ENCODE results near the gene SARDH. TPM values are rescaled to one million over a fixed set of nuclear protein-coding genes. Genes with fewer than 3 reads are reported as not detected.

SARDH gene
- total RNA-seq, 1 donor from 2014 or later: 6.8 TPM

GRCh38 chr9:133619791-133620190 lies 118.4 kb downstream of the SARDH start:
- Mint-ChIP-seq H3K36me3 (no peaks in the 10 kb centered on the region), H3K9me3 (no peaks in the 10 kb centered on the region), H3K27ac (no peak overlapping the region), H3K27me3 (peaks cover 68% of the 10 kb centered on the region), H3K4me3 (no peak overlapping the region), H3K4me1 (ENCODE audit: unreplicated experiment) (no peaks in the 10 kb centered on the region)
- no peak for DNase-seq (ENCODE audit: extremely low spot score, unreplicated experiment)
- no peak for TF ChIP-seq CTCF (conservative IDR thresholded peaks at IDR 0.05)

- TF ChIP-seq CTCF (conservative IDR thresholded peaks at IDR 0.05): no peak
- DNase-seq (ENCODE audit: extremely low spot score, unreplicated experiment): no peak
- Mint-ChIP-seq H3K4me1 (ENCODE audit: unreplicated experiment) (no peaks in the 10 kb centered on the region), H3K9me3 (no peaks in the 10 kb centered on the region), H3K36me3 (no peaks in the 10 kb centered on the region), H3K27me3 (peaks cover 75% of the 10 kb centered on the region), H3K4me3 (no peak overlapping the region), H3K27ac (no peak overlapping the region)
Observed at GRCh38 chr9:133618726-133619125, 119.4 kb downstream of the SARDH start.

- no peaks in the 10 kb centered on the region for H3K4me1 Mint-ChIP-seq (ENCODE audit: unreplicated experiment)
- no peaks in the 10 kb centered on the region for H3K9me3 Mint-ChIP-seq
- no peak overlapping the region for H3K27ac Mint-ChIP-seq
- DNase-seq (ENCODE audit: extremely low spot score, unreplicated experiment): no peak
- peaks cover 75% of the 10 kb centered on the region for H3K27me3 Mint-ChIP-seq
- TF ChIP-seq CTCF (conservative IDR thresholded peaks at IDR 0.05): no peak
- H3K4me3 Mint-ChIP-seq: no peak overlapping the region
- H3K36me3 Mint-ChIP-seq: no peaks in the 10 kb centered on the region
Observed at GRCh38 chr9:133616643-133617405, 121.3 kb downstream of the SARDH start.

- no peaks in the 10 kb centered on the region for H3K4me1 Mint-ChIP-seq (ENCODE audit: unreplicated experiment)
- peaks cover 77% of the 10 kb centered on the region for H3K27me3 Mint-ChIP-seq
- no peak overlapping the region for H3K4me3 Mint-ChIP-seq
- H3K36me3 Mint-ChIP-seq: no peaks in the 10 kb centered on the region
- no peak overlapping the region for H3K27ac Mint-ChIP-seq
- no peak for TF ChIP-seq CTCF (conservative IDR thresholded peaks at IDR 0.05)
- no peaks in the 10 kb centered on the region for H3K9me3 Mint-ChIP-seq
- no peak for DNase-seq (ENCODE audit: extremely low spot score, unreplicated experiment)
Observed at GRCh38 chr9:133615606-133616188, 122.5 kb downstream of the SARDH start.

GRCh38 chr9:133615186-133615585 lies 123.0 kb downstream of the SARDH start:
- TF ChIP-seq CTCF (conservative IDR thresholded peaks at IDR 0.05): no peak
- Mint-ChIP-seq H3K9me3 (no peaks in the 10 kb centered on the region), H3K4me3 (no peak overlapping the region), H3K36me3 (no peaks in the 10 kb centered on the region), H3K27me3 (peaks cover 79% of the 10 kb centered on the region), H3K4me1 (ENCODE audit: unreplicated experiment) (no peaks in the 10 kb centered on the region), H3K27ac (no peak overlapping the region)
- no peak for DNase-seq (ENCODE audit: extremely low spot score, unreplicated experiment)

Data from type B pancreatic cell (in vitro differentiated cells).